ENCODE measurements around the gene TXNRD1. TPM values are rescaled to one million over a fixed set of nuclear protein-coding genes. Genes with fewer than 3 reads are reported as not detected.
"Not testable (repeated sequence)": the region's sequence is repeated elsewhere in the genome, so short reads cannot be mapped to it uniquely, and the experiment has no call there.

Gene TXNRD1
- total RNA-seq, 2 experiments from 2014 or later, result 89.0 to 89.5 TPM

DNA sequence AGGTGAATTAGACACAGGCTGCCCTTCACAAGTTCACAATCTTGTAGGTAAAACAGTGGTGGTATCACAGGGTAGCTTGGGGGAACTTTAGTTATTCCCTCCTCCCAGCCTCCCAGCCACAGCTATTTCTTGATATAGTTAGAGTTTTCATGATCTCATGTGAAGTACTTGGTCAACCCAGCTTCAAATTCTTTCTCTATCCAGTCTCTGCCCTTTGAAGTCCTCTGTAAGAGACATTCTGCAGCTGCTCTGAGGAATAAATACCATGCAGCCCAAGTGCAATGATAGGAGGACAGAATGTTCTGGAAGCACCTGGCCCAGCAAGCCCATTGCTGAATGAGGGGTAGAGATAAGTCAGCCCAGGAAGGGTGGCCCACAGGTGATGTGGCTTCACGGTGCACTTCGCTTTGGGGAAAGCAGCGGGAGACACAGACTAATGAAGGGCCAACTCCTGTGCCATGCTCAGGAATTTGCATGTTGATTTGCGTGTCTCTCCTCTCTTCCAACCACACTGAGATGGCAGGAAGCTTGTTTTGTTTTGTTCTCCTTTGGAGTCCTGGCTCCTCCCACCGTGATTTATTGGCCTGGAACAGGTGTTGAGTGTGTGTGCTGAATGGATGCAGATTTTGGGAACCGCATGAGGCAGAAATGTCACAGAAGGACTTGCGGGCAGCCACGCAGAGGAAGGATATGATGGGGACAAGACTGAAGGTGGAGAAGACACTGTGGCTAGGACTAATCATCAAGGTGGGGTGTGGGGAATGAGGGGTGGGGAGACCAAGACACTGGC, 8.0 kb upstream of the TXNRD1 start:
- H3K27me3 Mint-ChIP-seq, result peaks cover 2% of the 10 kb centered on the region
- no peak overlapping the region for H3K27ac Mint-ChIP-seq
- no peaks in the 10 kb centered on the region for H3K9me3 Mint-ChIP-seq
- no peak for DNase-seq
- POLR2A ChIA-PET, result no interaction called here
- H3K36me3 Mint-ChIP-seq, result no peaks in the 10 kb centered on the region
- ATAC-seq (ENCODE audit: low read depth), result no peak
- H3K4me1 Mint-ChIP-seq, result peaks cover 3% of the 10 kb centered on the region
- H3K4me3 Mint-ChIP-seq, result no peak overlapping the region

DNA sequence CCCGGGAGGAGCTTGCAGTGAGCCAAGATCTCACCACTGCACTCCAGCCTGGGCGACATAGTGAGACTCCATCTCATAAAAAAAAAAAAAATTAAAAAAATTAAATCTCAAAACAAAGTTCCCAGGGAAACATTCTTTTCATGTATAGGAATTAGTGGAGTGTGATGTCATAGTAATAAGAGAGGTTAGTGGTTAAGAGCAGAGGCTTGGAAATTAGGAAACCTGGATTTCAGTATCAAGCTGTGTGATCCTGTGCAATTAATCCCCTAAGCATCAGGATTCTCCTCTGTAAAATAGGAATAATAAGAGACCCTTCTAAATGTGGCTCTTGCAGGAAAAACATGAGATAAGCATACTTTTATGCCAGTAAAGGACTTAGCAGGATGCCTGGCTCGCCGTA, 3.1 kb upstream of the TXNRD1 start:
- H3K27ac Mint-ChIP-seq, result no peak overlapping the region
- H3K4me3 Mint-ChIP-seq, result no peak overlapping the region
- H3K4me1 Mint-ChIP-seq, result peaks cover 11% of the 10 kb centered on the region
- POLR2A ChIA-PET, result no interaction called here
- peaks cover 3% of the 10 kb centered on the region for H3K36me3 Mint-ChIP-seq
- no peak for DNase-seq
- H3K27me3 Mint-ChIP-seq, result peaks cover 9% of the 10 kb centered on the region
- no peak for ATAC-seq (ENCODE audit: low read depth)
- no peaks in the 10 kb centered on the region for H3K9me3 Mint-ChIP-seq

DNA sequence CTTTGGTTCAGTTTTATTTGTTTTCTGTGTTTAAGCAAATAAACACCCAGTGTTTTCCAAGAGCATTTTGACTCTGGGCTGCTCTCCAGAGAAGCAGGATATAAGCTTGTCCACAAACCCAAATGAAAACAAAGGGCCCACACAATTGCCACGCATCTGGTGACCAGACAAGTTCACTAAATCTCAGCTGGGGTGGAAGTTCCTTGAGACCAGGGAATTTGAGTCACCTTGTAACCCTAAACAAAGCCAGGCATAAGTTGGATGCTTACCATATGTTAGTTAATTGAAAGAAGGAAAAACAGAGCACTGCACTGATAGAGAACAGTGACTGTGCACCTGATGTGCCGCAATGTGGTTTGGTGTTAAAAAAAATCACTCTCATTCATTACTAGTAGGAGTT, 1.6 kb upstream of the TXNRD1 start:
- Mint-ChIP-seq H3K27ac (no peak overlapping the region), H3K4me3 (no peak overlapping the region), H3K4me1 (peaks cover 10% of the 10 kb centered on the region), H3K36me3 (peaks cover 3% of the 10 kb centered on the region), H3K27me3 (peaks cover 9% of the 10 kb centered on the region), H3K9me3 (no peaks in the 10 kb centered on the region)
- ATAC-seq (ENCODE audit: low read depth), result no peak
- DNase-seq, result no peak
- POLR2A ChIA-PET, result interaction anchor here (0.7 kb wide), 1 partner anchor 76 kb away, joined by 5 read pairs; the partner anchor contains the start of gene NFYB

DNA sequence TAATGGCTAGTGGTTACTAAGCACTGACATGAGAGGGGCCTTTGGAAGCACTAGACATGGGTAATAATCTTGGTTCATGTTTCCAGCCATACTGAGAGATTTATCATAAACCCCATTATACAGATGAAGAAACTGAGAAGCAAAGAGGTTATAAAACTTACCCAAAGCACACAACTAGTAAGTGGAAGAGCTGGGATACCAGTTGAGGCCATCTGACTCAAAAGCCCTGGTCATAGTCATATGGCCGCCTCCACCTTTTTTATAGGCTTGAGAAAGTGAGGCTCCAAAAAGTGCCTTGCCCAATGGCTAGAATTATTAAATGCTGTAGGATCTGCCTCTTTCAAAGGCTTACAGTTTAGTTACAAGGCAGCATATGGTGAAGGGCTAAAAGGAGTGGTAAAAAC, 944 bp downstream of the TXNRD1 start:
- ATAC-seq (ENCODE audit: low read depth) (no peak), DNase-seq (no peak)
- Mint-ChIP-seq H3K4me3 (peak overlapping the region; percentile 76), H3K36me3 (peaks cover 3% of the 10 kb centered on the region), H3K4me1 (peaks cover 24% of the 10 kb centered on the region), H3K27ac (peak overlapping the region; percentile 81), H3K27me3 (peaks cover 7% of the 10 kb centered on the region), H3K9me3 (no peaks in the 10 kb centered on the region)
- POLR2A ChIA-PET, result interaction anchor here (1.8 to 2.4 kb wide), 2 partner anchors 71 to 87 kb away, joined by 8 to 19 read pairs; partner anchors contain the start of gene EID3

DNA sequence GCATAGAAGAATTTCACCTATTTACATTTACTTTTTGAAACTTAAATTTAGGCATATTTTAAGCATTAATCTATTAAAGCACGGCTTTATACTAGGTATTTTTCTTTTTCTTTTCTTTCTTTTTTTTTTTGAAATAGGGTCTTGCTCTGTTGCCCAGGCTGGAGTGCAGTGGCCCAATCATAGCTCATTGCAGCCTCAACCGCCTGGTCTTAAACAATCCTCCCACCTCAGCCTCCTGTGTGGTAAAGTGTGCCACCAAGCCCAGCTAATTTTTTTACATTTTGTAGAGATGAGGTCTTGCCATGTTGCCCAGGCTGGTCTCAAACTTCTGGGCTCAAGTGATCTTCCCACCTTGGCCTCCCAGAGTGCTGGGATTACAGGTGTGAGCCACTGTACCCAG, 2.9 kb downstream of the TXNRD1 start:
- not testable (repeated sequence) for DNase-seq

DNA sequence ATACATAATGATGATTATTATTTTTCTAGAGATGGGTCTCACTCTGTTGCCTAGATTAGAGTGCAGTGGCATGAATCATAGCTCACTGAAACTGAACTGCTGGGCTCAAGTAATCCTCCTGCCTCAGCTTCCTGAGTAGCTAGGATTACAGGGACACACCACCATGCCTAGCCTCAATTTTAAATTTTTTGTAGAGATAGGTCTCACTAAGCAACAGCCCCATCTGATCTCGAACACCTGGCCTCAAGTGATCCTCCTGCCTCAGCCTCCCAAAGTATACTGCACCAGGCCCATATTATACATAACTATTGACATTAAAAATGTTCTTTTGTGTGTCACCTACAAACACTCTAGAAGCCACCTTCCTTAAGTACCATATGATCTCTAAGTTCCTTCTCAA, 3.4 kb downstream of the TXNRD1 start:
- H3K27me3 Mint-ChIP-seq, result peaks cover 8% of the 10 kb centered on the region
- H3K36me3 Mint-ChIP-seq, result peaks cover 3% of the 10 kb centered on the region
- H3K4me1 Mint-ChIP-seq, result peaks cover 24% of the 10 kb centered on the region
- ATAC-seq (ENCODE audit: low read depth), result no peak
- no peak for DNase-seq
- H3K9me3 Mint-ChIP-seq, result no peaks in the 10 kb centered on the region
- POLR2A ChIA-PET, result interaction anchor here (4.0 kb wide), 1 partner anchor 69 kb away, joined by 27 read pairs; no protein-coding TSS in a partner anchor
- H3K27ac Mint-ChIP-seq, result peak overlapping the region; percentile 40
- H3K4me3 Mint-ChIP-seq, result no peak overlapping the region

More for the DNA sequence above, 2.9 kb downstream of the TXNRD1 start:
- POLR2A ChIA-PET, result interaction anchor here (4.0 kb wide), 1 partner anchor 69 kb away, joined by 27 read pairs; no protein-coding TSS in a partner anchor
- not testable (repeated sequence) for H3K27me3 Mint-ChIP-seq; H3K36me3 Mint-ChIP-seq; H3K9me3 Mint-ChIP-seq; ATAC-seq (ENCODE audit: low read depth); H3K4me3 Mint-ChIP-seq; H3K27ac Mint-ChIP-seq
- H3K4me1 Mint-ChIP-seq, result peaks cover 24% of the 10 kb centered on the region

DNA sequence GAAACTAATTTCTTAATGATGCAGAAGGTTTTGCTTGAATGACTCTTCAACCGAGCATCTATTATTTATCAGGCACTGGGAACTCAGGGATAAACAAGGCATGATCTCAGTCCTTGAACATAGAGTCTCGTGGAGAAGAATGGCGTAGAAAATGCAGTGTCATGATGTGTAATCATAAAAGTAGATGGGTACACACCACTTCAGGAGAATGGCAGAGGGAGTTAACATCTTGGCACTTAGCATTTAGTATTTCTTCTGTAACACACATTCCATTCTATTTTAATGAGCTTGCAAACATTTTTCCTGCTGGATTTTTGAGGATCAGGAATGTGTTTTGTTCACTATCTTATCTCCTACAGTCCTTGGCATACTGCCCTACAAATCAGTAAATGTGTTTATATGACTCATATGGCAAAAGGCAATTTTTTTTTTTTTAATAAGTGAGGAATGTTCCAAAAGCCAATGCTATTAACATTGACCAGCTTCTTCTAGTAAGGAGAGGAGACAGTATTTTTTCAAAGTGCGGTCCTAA, 3.8 kb downstream of the TXNRD1 start:
- ATAC-seq (ENCODE audit: low read depth) (no peak), DNase-seq (no peak)
- H3K27me3 Mint-ChIP-seq, result peaks cover 12% of the 10 kb centered on the region
- peak overlapping the region; percentile 38 for H3K4me3 Mint-ChIP-seq
- POLR2A ChIA-PET, result interaction anchor here (1.0 to 4.0 kb wide), 2 partner anchors 69 to 84 kb away, joined by 4 to 27 read pairs; partner anchors contain the start of gene EID3
- peaks cover 25% of the 10 kb centered on the region for H3K4me1 Mint-ChIP-seq
- H3K36me3 Mint-ChIP-seq, result peaks cover 3% of the 10 kb centered on the region
- H3K9me3 Mint-ChIP-seq, result no peaks in the 10 kb centered on the region
- peak overlapping the region; percentile 40 for H3K27ac Mint-ChIP-seq

DNA sequence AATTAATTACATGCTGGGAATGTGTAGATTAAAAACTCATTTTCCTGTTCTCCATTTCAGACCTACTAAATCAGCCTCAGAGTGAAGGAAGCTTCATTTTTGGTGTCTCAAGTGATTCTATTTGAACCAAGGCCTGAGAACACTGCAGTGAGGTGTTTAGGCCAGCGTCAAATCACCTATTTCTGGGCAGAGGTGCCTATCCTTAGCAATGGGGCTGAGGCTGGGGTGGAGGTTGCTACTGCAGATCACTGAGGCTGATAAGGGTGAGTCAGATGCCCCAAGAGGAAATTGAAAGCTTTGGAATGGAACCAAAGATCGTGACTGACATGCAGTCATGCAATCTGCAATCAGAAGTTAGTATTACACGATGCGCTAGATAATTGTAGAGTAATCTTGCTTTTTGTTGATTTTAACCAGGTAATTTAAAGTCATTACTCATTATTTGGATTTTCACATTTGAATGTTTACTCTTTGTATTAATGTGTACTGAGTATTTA, 4.4 kb downstream of the TXNRD1 start:
- POLR2A ChIA-PET, result interaction anchor here (1.0 to 4.0 kb wide), 2 partner anchors 68 to 83 kb away, joined by 4 to 27 read pairs; partner anchors contain the start of gene EID3
- Mint-ChIP-seq H3K4me3 (peak overlapping the region; percentile 38), H3K9me3 (peaks cover under 1% of the 10 kb centered on the region), H3K4me1 (peaks cover 24% of the 10 kb centered on the region), H3K27ac (peak overlapping the region; percentile 18), H3K36me3 (peaks cover 6% of the 10 kb centered on the region), H3K27me3 (peaks cover 15% of the 10 kb centered on the region)
- peak; percentile 73 for ATAC-seq (ENCODE audit: low read depth)
- DNase-seq, result peak; percentile 43

DNA sequence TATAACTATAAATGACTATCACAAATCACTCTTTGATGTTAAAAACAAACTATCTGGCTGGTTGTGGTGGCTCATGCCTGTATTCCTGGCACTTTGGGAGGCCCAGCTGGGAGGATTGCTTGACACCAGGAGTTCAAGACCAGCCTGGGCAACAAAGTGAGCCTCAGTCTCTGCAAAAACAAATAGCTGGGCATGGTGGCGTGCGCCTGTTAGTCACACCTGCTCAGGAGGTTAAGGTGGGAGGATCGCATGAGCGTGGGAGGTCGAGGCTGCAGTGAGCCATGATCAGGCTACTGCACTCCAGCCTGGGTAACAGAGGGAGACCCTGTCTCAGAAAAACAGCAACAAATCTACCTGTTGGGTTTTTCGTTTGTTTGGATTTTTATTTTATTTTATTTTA, 5.4 kb downstream of the TXNRD1 start:
- no peak for ATAC-seq (ENCODE audit: low read depth)
- no peak for DNase-seq
- peaks cover 8% of the 10 kb centered on the region for H3K36me3 Mint-ChIP-seq
- H3K27me3 Mint-ChIP-seq, result peaks cover 15% of the 10 kb centered on the region
- H3K4me3 Mint-ChIP-seq, result no peak overlapping the region
- H3K4me1 Mint-ChIP-seq, result peaks cover 24% of the 10 kb centered on the region
- POLR2A ChIA-PET, result interaction anchor here (4.0 kb wide), 1 partner anchor 67 kb away, joined by 27 read pairs; no protein-coding TSS in a partner anchor
- no peak overlapping the region for H3K27ac Mint-ChIP-seq
- H3K9me3 Mint-ChIP-seq, result peaks cover 1% of the 10 kb centered on the region

DNA sequence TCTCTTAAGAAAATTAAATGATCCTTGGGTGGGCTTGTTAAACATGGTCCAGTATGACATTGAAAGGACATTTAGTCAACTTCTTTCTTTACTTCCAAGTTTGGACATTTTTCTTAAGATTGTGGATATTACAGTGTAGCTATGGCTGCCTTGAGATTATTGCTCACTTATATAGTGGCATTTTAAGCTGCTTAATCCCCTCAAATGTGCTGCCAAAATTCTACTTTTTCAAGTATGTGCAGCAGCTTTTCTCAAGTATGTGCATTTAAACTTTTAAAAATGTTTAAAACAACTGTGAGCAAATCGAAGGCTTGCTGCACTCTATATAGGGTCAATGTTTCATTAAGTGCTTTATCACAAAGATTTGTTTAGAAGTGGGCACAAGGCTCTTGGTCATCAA, 7.4 kb downstream of the TXNRD1 start:
- ATAC-seq (ENCODE audit: low read depth), result no peak
- Mint-ChIP-seq H3K27ac (no peak overlapping the region), H3K36me3 (peaks cover 5% of the 10 kb centered on the region), H3K9me3 (peaks cover 1% of the 10 kb centered on the region), H3K4me3 (no peak overlapping the region), H3K4me1 (peaks cover 18% of the 10 kb centered on the region), H3K27me3 (peaks cover 15% of the 10 kb centered on the region)
- no peak for DNase-seq
- POLR2A ChIA-PET, result interaction anchor here (1.3 kb wide), 1 partner anchor 65 kb away, joined by 4 read pairs; no protein-coding TSS in a partner anchor

DNA sequence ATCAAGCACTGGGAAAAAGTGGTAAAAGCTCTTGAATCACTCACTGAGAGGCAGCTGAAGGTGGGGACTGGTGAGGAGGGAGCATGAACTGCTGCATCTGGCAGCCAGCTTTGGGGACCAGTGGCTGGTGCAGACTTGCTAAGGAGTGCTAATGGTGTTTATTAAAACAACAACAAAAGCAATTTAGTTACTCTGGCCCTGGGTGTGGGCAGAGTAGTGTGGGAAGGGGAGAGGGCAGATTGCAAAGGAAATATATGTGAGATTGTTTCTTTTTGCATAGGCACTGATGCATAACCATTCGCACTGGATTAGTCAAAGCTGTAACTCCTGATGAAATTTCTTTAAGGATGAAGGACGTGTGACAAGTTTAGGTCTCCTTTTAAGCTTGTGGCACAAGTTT, 8.1 kb downstream of the TXNRD1 start:
- POLR2A ChIA-PET, result interaction anchor here (1.3 kb wide), 1 partner anchor 64 kb away, joined by 4 read pairs; no protein-coding TSS in a partner anchor
- Mint-ChIP-seq H3K9me3 (peaks cover 1% of the 10 kb centered on the region), H3K36me3 (peaks cover 5% of the 10 kb centered on the region), H3K27ac (no peak overlapping the region), H3K4me1 (peaks cover 18% of the 10 kb centered on the region), H3K4me3 (no peak overlapping the region), H3K27me3 (peaks cover 15% of the 10 kb centered on the region)
- DNase-seq, result no peak
- ATAC-seq (ENCODE audit: low read depth), result no peak

DNA sequence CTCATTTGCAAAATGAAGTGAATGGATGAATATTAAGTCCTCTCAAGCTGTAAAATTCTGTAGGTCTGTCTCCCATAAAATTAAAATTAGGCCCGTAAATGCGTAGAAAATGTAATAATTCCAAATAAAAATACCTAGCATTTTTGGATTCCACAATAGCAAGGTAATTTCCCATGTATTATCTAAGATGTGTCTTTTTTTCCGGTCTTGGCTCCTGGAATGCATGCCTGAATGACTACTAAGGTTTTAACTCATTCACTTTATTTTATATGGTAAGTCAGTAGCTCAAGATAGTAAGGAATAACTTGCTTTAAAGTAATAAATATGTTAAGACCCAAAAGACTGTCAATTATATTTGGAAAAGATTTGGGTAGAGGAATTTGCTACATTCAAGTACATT, 11.1 kb downstream of the TXNRD1 start:
- DNase-seq (no peak), ATAC-seq (ENCODE audit: low read depth) (no peak)
- Mint-ChIP-seq H3K27ac (no peak overlapping the region), H3K4me1 (peaks cover 2% of the 10 kb centered on the region), H3K27me3 (peaks cover 16% of the 10 kb centered on the region), H3K4me3 (no peak overlapping the region), H3K36me3 (peaks cover 5% of the 10 kb centered on the region), H3K9me3 (peaks cover 5% of the 10 kb centered on the region)
- POLR2A ChIA-PET, result no interaction called here

DNA sequence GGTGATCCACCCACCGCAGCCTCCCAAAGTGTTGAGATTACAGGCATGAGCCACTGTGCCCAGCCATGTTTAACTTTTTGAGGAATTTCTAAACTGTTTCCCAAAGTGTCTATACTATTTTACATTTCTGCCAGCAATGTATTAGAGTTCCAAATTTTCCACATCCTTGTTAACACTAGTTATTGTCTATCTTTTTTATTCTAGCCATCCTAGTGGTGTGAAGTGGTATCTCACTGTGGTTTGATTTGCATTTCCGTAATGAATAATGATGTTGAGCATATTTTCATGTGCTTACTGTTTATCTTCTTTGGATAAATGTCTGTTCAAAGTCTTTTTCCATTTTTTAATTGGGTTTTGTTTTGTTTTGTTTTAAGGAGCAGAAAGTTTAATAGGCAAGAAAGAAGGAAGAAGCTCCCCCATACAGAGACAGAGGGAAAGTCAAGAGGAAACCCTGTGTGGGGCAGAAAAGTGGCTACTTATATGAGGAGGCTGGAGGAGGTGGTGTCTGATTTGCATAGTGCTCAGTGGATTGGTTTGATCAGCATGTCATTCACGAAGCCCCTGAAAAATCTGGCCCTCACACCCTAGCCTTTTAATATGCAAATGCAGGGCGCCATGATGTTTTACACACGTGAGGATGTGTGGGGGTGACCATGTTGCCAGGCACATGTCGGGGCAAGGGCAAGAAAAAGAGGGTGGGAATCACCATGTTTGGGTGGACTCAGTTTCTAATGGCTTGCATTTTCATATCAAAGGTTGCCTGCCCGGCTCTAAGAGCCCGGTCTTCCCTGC, 14.9 kb downstream of the TXNRD1 start:
- POLR2A ChIA-PET, result no interaction called here
- H3K36me3 Mint-ChIP-seq, result peaks cover 5% of the 10 kb centered on the region
- H3K4me3 Mint-ChIP-seq, result no peak overlapping the region
- no peaks in the 10 kb centered on the region for H3K4me1 Mint-ChIP-seq
- ATAC-seq (ENCODE audit: low read depth), result no peak
- no peak overlapping the region for H3K27ac Mint-ChIP-seq
- peaks cover 13% of the 10 kb centered on the region for H3K9me3 Mint-ChIP-seq
- H3K27me3 Mint-ChIP-seq, result peaks cover 2% of the 10 kb centered on the region
- no peak for DNase-seq
